Peyer's patch (tissue), 4 donors: ENCODE measurements around the gene PRPS1L1. TPM values are rescaled to one million over a fixed set of nuclear protein-coding genes. Genes with fewer than 3 reads are reported as not detected.
A peak's percentile ranks its signal among the peaks of the same experiment; 100 is the strongest.

ENCODE experiments used
- DNase-seq, 3 donors: peaks; one replicate each; pipeline ENCODE4 v3.0.0-alpha.2; 2017 to 2019
- H3K27ac ChIP-seq, 4 donors: fragments of 200-600 bp; sonication (generic); one replicate each; pipeline ENCODE4 v1.5.1; 2016 to 2019
- H3K27me3 ChIP-seq, 2 donors: fragments of 200-600 bp; sonication (generic); one replicate each; pipeline ENCODE4 v1.5.1; 2019
- H3K36me3 ChIP-seq, 3 donors: fragments of 200-600 bp; sonication (generic); one replicate each; pipeline ENCODE4 v1.5.1; 2016 to 2019
- H3K4me1 ChIP-seq, 4 donors: fragments of 200-600 bp; sonication (generic); one replicate each; pipeline ENCODE4 v1.5.1; 2016 to 2019
- H3K4me3 ChIP-seq, 4 donors: fragments of 200-600 bp; sonication (generic); 1 replicate in 3 of 4; 2 replicates in 1 of 4; pipeline ENCODE4 v1.5.1; 2016 to 2019; ENCODE audit warnings: mild to moderate bottlenecking in 1 of 4
- H3K9me3 ChIP-seq, 4 donors: fragments of 200-600 bp; sonication (generic); one replicate each; pipeline ENCODE4 v1.5.1; 2016 to 2019; ENCODE audit warnings: mild to moderate bottlenecking in 1 of 4
- CTCF ChIP-seq, 6 experiments: fragments of 450-650 bp in 4 of 6; fragments of 200-600 bp in 2 of 6; sonication (generic) in 1 of 6; IDR thresholded peaks; one replicate each; pipeline ENCODE4 v1.5.1; 2017 to 2019; ENCODE audit warnings: antibody characterized with exemption in 6 of 6, mild to moderate bottlenecking in 3 of 6, moderate library complexity in 1 of 6
- POLR2A ChIP-seq, 2 donors: fragments of 450-650 bp; IDR thresholded peaks; one replicate each; pipeline ENCODE4 v1.5.1; 2017; ENCODE audit warnings: antibody characterized with exemption in 2 of 2, mild to moderate bottlenecking in 2 of 2, moderate library complexity in 2 of 2
- total RNA-seq, 4 donors: library from RNA; depleted of rRNA; stranded (reverse); fragments of >200 nt; gene quantifications; one replicate each; pipeline ENCODE4 v1.1.0, GENCODE V29; 2016

Gene PRPS1L1
- total RNA-seq, 4 donors from 2014 or later, result not detected

- Histone ChIP-seq H3K27me3 (no peaks in the 10 kb centered on the region), H3K4me1 (peaks cover 0 to 15% (median 0%) of the 10 kb centered on the region in 4 donors), H3K27ac (no peak overlapping the region), H3K9me3 (no peaks in the 10 kb centered on the region), H3K36me3 (no peaks in the 10 kb centered on the region), H3K4me3 (no peak overlapping the region)
- DNase-seq, result no peak
- TF ChIP-seq POLR2A (IDR thresholded peaks at IDR 0.05) (no peak), CTCF (IDR thresholded peaks at IDR 0.05) (no peak)
Observed at GRCh38 chr7:17988858-17989257, 38.8 kb downstream of the PRPS1L1 start.

- Histone ChIP-seq H3K9me3 (no peaks in the 10 kb centered on the region), H3K4me3 (no peak overlapping the region), H3K36me3 (no peaks in the 10 kb centered on the region), H3K27ac (no peak overlapping the region), H3K4me1 (peaks cover 0 to 15% (median 0%) of the 10 kb centered on the region in 4 donors), H3K27me3 (no peaks in the 10 kb centered on the region)
- no peak for DNase-seq
- TF ChIP-seq CTCF (IDR thresholded peaks at IDR 0.05) (no peak), POLR2A (IDR thresholded peaks at IDR 0.05) (no peak)
Observed at GRCh38 chr7:17988141-17988540, 39.5 kb downstream of the PRPS1L1 start.

GRCh38 chr7:17986851-17987250 lies 40.8 kb downstream of the PRPS1L1 start:
- DNase-seq, result no peak
- Histone ChIP-seq H3K27me3 (no peaks in the 10 kb centered on the region), H3K9me3 (no peaks in the 10 kb centered on the region), H3K27ac (no peak overlapping the region), H3K4me3 (no peak overlapping the region), H3K36me3 (no peaks in the 10 kb centered on the region), H3K4me1 (peaks cover 0 to 15% (median 0%) of the 10 kb centered on the region in 4 donors)
- TF ChIP-seq CTCF (IDR thresholded peaks at IDR 0.05) (peak in 1 of 6 experiments; percentile 15), POLR2A (IDR thresholded peaks at IDR 0.05) (no peak)

GRCh38 chr7:17985473-17986239 lies 42.0 kb downstream of the PRPS1L1 start:
- H3K36me3 ChIP-seq, result no peaks in the 10 kb centered on the region
- no peak overlapping the region for H3K27ac ChIP-seq
- TF ChIP-seq POLR2A (IDR thresholded peaks at IDR 0.05), result no peak
- no peak for TF ChIP-seq CTCF (IDR thresholded peaks at IDR 0.05)
- H3K4me3 ChIP-seq, result no peak overlapping the region
- no peaks in the 10 kb centered on the region for H3K9me3 ChIP-seq
- peaks cover 0 to 15% (median 0%) of the 10 kb centered on the region in 4 donors for H3K4me1 ChIP-seq
- no peaks in the 10 kb centered on the region for H3K27me3 ChIP-seq
- no peak for DNase-seq

- Histone ChIP-seq H3K9me3 (no peaks in the 10 kb centered on the region), H3K4me3 (no peak overlapping the region), H3K27me3 (no peaks in the 10 kb centered on the region), H3K4me1 (peaks cover 0 to 15% (median 0%) of the 10 kb centered on the region in 4 donors), H3K27ac (no peak overlapping the region), H3K36me3 (no peaks in the 10 kb centered on the region)
- TF ChIP-seq POLR2A (IDR thresholded peaks at IDR 0.05) (no peak), CTCF (IDR thresholded peaks at IDR 0.05) (peak in 1 of 6 experiments; percentile 21)
- DNase-seq, result no peak
Observed at GRCh38 chr7:17984288-17984687, 43.4 kb downstream of the PRPS1L1 start.
